CD4-positive, CD25-positive, alpha-beta regulatory T cell (primary cell): ENCODE data around the gene RBM33. TPM values are rescaled to one million over a fixed set of nuclear protein-coding genes. Genes with fewer than 3 reads are reported as not detected.

ENCODE experiments used
- ATAC-seq, 2 donors: fragments of 150-1000 bp; cut with Tn5 transposase; one replicate each; pipeline ENCODE4 v1.10.0; 2021; ENCODE audit warnings: low read depth in 2 of 2, moderate number of reproducible peaks in 2 of 2, moderate library complexity in 1 of 2
- DNase-seq, 3 donors: peaks; one replicate each; pipeline versions ENCODE4 v3.0.0 to v3.0.0-alpha.2; 2012 to 2022; ENCODE audit warnings: mixed read lengths in 1 of 3
- H3K27ac ChIP-seq: one replicate; pipeline ENCODE4 v1.7.0; 2013; ENCODE audit warnings: mild to moderate bottlenecking, low read length; ENCODE audit not compliant: insufficient read depth, poor library complexity, severe bottlenecking
- H3K27me3 ChIP-seq: one replicate; pipeline ENCODE4 v1.7.0; 2013; ENCODE audit warnings: low read length; ENCODE audit not compliant: control insufficient read depth, insufficient read depth
- H3K36me3 ChIP-seq: one replicate; pipeline ENCODE4 v1.7.0; 2013; ENCODE audit warnings: mild to moderate bottlenecking, low read length, moderate library complexity; ENCODE audit not compliant: control insufficient read depth, insufficient read depth
- H3K4me1 ChIP-seq: 2 replicates; pipeline ENCODE4 v1.7.0; 2013; ENCODE audit warnings: mild to moderate bottlenecking, low read length; ENCODE audit not compliant: insufficient read depth, control insufficient read depth, poor library complexity, severe bottlenecking
- H3K4me3 ChIP-seq: one replicate; pipeline ENCODE4 v1.7.0; 2013; ENCODE audit warnings: low read depth, mild to moderate bottlenecking, low read length, moderate library complexity
- H3K9me3 ChIP-seq, 2 experiments: 1 replicate in 1 of 2; 2 replicates in 1 of 2; pipeline ENCODE4 v1.7.0; 2013; ENCODE audit warnings: low read length in 2 of 2, mild to moderate bottlenecking in 1 of 2, moderate library complexity in 1 of 2; ENCODE audit not compliant: control insufficient read depth in 2 of 2
- H3K27ac Mint-ChIP-seq, 3 donors: one replicate each; pipeline ENCODE4 v1.8.0; 2020 to 2022; ENCODE audit warnings: mild to moderate bottlenecking in 3 of 3, mixed read lengths in 3 of 3, moderate library complexity in 2 of 3
- H3K27me3 Mint-ChIP-seq: one replicate; pipeline ENCODE4 v1.8.0; 2022; ENCODE audit warnings: mild to moderate bottlenecking, mixed read lengths
- H3K36me3 Mint-ChIP-seq: one replicate; pipeline ENCODE4 v1.8.0; 2020; ENCODE audit warnings: mixed read lengths
- H3K4me1 Mint-ChIP-seq, 4 donors: one replicate each; pipeline ENCODE4 v1.8.0; 2020 to 2022; ENCODE audit warnings: mixed read lengths in 4 of 4, mild to moderate bottlenecking in 1 of 4
- H3K4me3 Mint-ChIP-seq, 4 donors: one replicate each; pipeline ENCODE4 v1.8.0; 2020 to 2022; ENCODE audit warnings: mild to moderate bottlenecking in 4 of 4, mixed read lengths in 4 of 4, moderate library complexity in 3 of 4
- H3K9me3 Mint-ChIP-seq, 7 donors: one replicate each; pipeline ENCODE4 v1.8.0; 2020 to 2022; ENCODE audit warnings: mixed read lengths in 7 of 7, mild to moderate bottlenecking in 3 of 7, moderate library complexity in 2 of 7
- polyA plus RNA-seq, 4 donors: library from polyadenylated mRNA; unstranded; fragments of 300-500 nt; fragmentation: Illumina TruSeq; gene quantifications; one replicate each; pipeline ENCODE4 v1.2.3, GENCODE V29; 2021
- total RNA-seq: library from RNA; stranded (reverse); gene quantifications from one replicate; pipeline ENCODE4 v1.2.3, GENCODE V29; 2022

Gene RBM33
- total and polyA plus RNA-seq, 5 donors from 2014 or later = 33.5 to 196 (median 36.8) TPM

GRCh38 chr7:155715111-155715805 lies 70.8 kb downstream of the RBM33 start:
- no peak for DNase-seq
- Mint-ChIP-seq H3K27ac (no peak overlapping the region), H3K4me3 (no peak overlapping the region), H3K9me3 (peaks cover 0 to 1% (median 0%) of the 10 kb centered on the region in 7 donors), H3K36me3 (peaks cover 45% of the 10 kb centered on the region), H3K27me3 (no peaks in the 10 kb centered on the region), H3K4me1 (peaks cover 8 to 59% (median 19%) of the 10 kb centered on the region in 4 donors)
- peaks cover 89% of the 10 kb centered on the region for H3K36me3 ChIP-seq
- H3K27me3 ChIP-seq = no peaks in the 10 kb centered on the region
- no peaks in the 10 kb centered on the region for H3K4me1 ChIP-seq
- H3K27ac ChIP-seq = no peak overlapping the region
- no peak overlapping the region for H3K4me3 ChIP-seq
- ATAC-seq = no peak
- no peaks in the 10 kb centered on the region for H3K9me3 ChIP-seq

GRCh38 chr7:155717010-155717744 lies 72.7 kb downstream of the RBM33 start:
- no peak overlapping the region for H3K27ac ChIP-seq
- DNase-seq (no peak), ATAC-seq (no peak)
- Mint-ChIP-seq H3K9me3 (peaks cover 0 to 1% (median 0%) of the 10 kb centered on the region in 7 donors), H3K4me1 (peaks cover 14 to 70% (median 30%) of the 10 kb centered on the region in 4 donors), H3K36me3 (peaks cover 33% of the 10 kb centered on the region), H3K27me3 (no peaks in the 10 kb centered on the region), H3K27ac (peak overlapping the region; percentile 28 to 55 (median 35)), H3K4me3 (no peak overlapping the region)
- H3K9me3 ChIP-seq = no peaks in the 10 kb centered on the region
- H3K4me3 ChIP-seq = no peak overlapping the region
- H3K27me3 ChIP-seq = no peaks in the 10 kb centered on the region
- H3K36me3 ChIP-seq = peaks cover 74% of the 10 kb centered on the region
- peaks cover under 1% of the 10 kb centered on the region for H3K4me1 ChIP-seq

GRCh38 chr7:155721056-155721455 lies 76.6 kb downstream of the RBM33 start:
- H3K4me3 ChIP-seq = no peak overlapping the region
- H3K9me3 Mint-ChIP-seq = no peaks in the 10 kb centered on the region
- ATAC-seq (no peak), DNase-seq (no peak)
- peaks cover 10% of the 10 kb centered on the region for H3K36me3 Mint-ChIP-seq
- no peaks in the 10 kb centered on the region for H3K9me3 ChIP-seq
- peak overlapping the region; percentile 3 to 47 (median 20) for H3K27ac Mint-ChIP-seq
- no peaks in the 10 kb centered on the region for H3K27me3 Mint-ChIP-seq
- H3K4me1 ChIP-seq = peaks cover 3% of the 10 kb centered on the region
- H3K27me3 ChIP-seq = no peaks in the 10 kb centered on the region
- no peak overlapping the region for H3K27ac ChIP-seq
- peak overlapping the region in 1 of 4 donors; percentile 2 for H3K4me3 Mint-ChIP-seq
- H3K4me1 Mint-ChIP-seq = peaks cover 28 to 64% (median 41%) of the 10 kb centered on the region in 4 donors
- H3K36me3 ChIP-seq = peaks cover 48% of the 10 kb centered on the region

- Histone ChIP-seq H3K4me3 (peak overlapping the region; percentile 13), H3K27ac (peak overlapping the region; percentile 63), H3K9me3 (no peaks in the 10 kb centered on the region), H3K27me3 (no peaks in the 10 kb centered on the region), H3K4me1 (peaks cover 3% of the 10 kb centered on the region), H3K36me3 (peaks cover 41% of the 10 kb centered on the region)
- DNase-seq (peak in 1 of 3 donors; percentile 49), ATAC-seq (peak in 1 of 2 donors; percentile 62)
- Mint-ChIP-seq H3K27ac (peak overlapping the region; percentile 59 to 87 (median 66)), H3K36me3 (peaks cover 10% of the 10 kb centered on the region), H3K4me1 (peaks cover 28 to 56% (median 41%) of the 10 kb centered on the region in 4 donors), H3K27me3 (no peaks in the 10 kb centered on the region), H3K9me3 (no peaks in the 10 kb centered on the region), H3K4me3 (peak overlapping the region in 2 of 4 donors; percentile 1 to 24)
These were observed 77.7 kb downstream of the RBM33 start for GRCh38 chr7:155722118-155722517.

GRCh38 chr7:155722936-155723335 lies 78.5 kb downstream of the RBM33 start:
- Mint-ChIP-seq H3K36me3 (peaks cover 10% of the 10 kb centered on the region), H3K4me1 (peaks cover 30 to 49% (median 38%) of the 10 kb centered on the region in 4 donors), H3K4me3 (no peak overlapping the region), H3K9me3 (no peaks in the 10 kb centered on the region), H3K27me3 (no peaks in the 10 kb centered on the region), H3K27ac (no peak overlapping the region)
- ATAC-seq = no peak
- Histone ChIP-seq H3K27ac (no peak overlapping the region), H3K9me3 (no peaks in the 10 kb centered on the region), H3K27me3 (no peaks in the 10 kb centered on the region), H3K36me3 (peaks cover 41% of the 10 kb centered on the region), H3K4me1 (peaks cover 3% of the 10 kb centered on the region), H3K4me3 (no peak overlapping the region)
- DNase-seq = no peak

- peaks cover 36 to 51% (median 44%) of the 10 kb centered on the region in 4 donors for H3K4me1 Mint-ChIP-seq
- no peak overlapping the region for H3K4me3 ChIP-seq
These were observed 80.0 kb downstream of the RBM33 start for GRCh38 chr7:155724327-155725005.

GRCh38 chr7:155725006-155725355 lies 80.5 kb downstream of the RBM33 start:
- Histone ChIP-seq H3K4me3 (no peak overlapping the region), H3K9me3 (no peaks in the 10 kb centered on the region), H3K27ac (no peak overlapping the region), H3K27me3 (no peaks in the 10 kb centered on the region), H3K4me1 (peaks cover 3% of the 10 kb centered on the region), H3K36me3 (peaks cover 37% of the 10 kb centered on the region)
- Mint-ChIP-seq H3K27me3 (no peaks in the 10 kb centered on the region), H3K27ac (peak overlapping the region in 2 of 3 donors; percentile 73 to 75), H3K4me3 (no peak overlapping the region), H3K4me1 (peaks cover 38 to 53% (median 44%) of the 10 kb centered on the region in 4 donors), H3K36me3 (peaks cover 20% of the 10 kb centered on the region), H3K9me3 (no peaks in the 10 kb centered on the region)
- ATAC-seq = no peak
- no peak for DNase-seq

More at GRCh38 chr7:155724327-155725005, 80.0 kb downstream of the RBM33 start:
- no peaks in the 10 kb centered on the region for H3K9me3 ChIP-seq
- Mint-ChIP-seq H3K36me3 (peaks cover 17% of the 10 kb centered on the region), H3K4me3 (no peak overlapping the region), H3K27ac (peak overlapping the region in 2 of 3 donors; percentile 30 to 73), H3K27me3 (no peaks in the 10 kb centered on the region), H3K9me3 (no peaks in the 10 kb centered on the region)
- H3K27ac ChIP-seq = no peak overlapping the region
- DNase-seq (no peak), ATAC-seq (no peak)
- H3K36me3 ChIP-seq = peaks cover 42% of the 10 kb centered on the region
- H3K27me3 ChIP-seq = no peaks in the 10 kb centered on the region
- H3K4me1 ChIP-seq = peaks cover 3% of the 10 kb centered on the region
